Stimulated activated CD4-positive, alpha-beta T cell treated with anti-CD3 and anti-CD28 coated beads, Interleukin-2, amount 100 ng/mL, for 48 hours (primary cell): Measurements from ENCODE around the gene STRIP1.
"Not testable (repeated sequence)": the region's sequence is repeated elsewhere in the genome, so short reads cannot be mapped to it uniquely, and the experiment has no call there.

ENCODE experiments used
- DNase-seq, 2 donors: peaks; one replicate each; pipeline ENCODE4 v3.0.0-alpha.2; 2020

STRIP1 gene

DNA sequence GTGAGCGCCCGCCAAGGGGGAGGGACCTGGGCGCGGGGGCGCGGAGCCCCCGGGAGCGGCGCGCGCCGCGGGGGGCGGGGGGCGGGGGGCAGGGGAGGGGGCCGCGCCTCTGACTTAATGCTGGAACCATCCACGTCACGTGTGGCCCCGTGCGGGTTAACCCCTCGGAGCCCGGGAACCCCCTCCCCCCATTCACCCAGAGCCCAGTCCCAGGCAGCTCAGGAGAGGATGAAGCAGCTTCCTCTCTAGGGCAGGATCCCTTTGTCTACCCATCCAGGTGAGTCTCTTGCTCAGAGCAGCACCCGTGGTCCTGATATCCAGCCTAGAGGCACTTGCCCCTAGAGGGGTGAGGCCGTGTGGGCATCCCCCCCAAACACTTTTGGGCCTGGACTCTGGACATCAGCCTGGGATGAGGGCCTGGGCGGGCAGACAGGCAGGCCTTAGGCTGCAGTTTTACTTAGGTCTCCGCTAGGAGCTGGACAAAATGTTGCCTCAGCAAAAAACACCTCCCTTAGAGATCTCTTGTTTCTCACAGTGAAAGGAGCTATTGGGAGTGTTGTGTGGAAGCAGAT lies 36.3 kb downstream of the STRIP1 start, which contains the start of gene ALX3:
Gene ALX3 (minus strand): TSS at position 2 of the 572 bp plus-strand sequence. CDS start 60 bp downstream, outside the sequence.
- no peak for DNase-seq

- DNase-seq: no peak
Observed at GRCh38 chr1:110074166-110074565, 39.7 kb downstream of the STRIP1 start.

DNA sequence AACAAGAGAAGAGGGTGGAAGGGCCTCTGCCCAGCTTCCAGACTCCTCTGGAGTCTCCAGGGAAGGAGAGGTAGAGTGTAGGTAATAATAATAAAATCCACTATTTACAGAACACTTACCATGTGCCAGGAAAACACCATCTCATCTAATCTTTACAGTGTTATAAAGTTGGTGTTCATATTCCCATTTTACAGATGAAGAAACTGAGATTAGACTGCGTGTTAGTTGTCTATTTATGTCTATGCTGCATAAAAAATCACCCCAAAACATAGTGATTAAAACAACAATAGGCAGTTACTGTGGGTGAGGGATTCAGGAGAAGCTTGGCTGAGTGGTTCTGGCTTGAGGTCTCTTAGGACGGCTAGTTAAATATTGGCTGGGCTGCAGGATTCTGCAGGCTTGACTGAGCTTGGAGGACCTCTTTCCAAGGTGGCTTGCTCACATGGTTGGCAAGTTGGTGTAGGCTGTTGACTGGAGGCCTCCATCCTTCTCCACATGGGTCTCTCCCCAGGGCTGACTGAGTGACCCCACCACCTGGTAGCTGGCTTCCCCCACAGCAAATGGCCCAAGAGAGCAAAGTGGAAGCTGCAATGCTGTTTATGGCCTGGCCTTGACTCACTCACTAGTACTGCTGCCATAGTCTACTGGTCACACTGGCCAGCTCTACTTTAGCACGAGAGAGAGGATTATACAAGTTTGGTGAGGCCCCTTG lies 42.5 kb downstream of the STRIP1 start:
- no peak for DNase-seq

DNA sequence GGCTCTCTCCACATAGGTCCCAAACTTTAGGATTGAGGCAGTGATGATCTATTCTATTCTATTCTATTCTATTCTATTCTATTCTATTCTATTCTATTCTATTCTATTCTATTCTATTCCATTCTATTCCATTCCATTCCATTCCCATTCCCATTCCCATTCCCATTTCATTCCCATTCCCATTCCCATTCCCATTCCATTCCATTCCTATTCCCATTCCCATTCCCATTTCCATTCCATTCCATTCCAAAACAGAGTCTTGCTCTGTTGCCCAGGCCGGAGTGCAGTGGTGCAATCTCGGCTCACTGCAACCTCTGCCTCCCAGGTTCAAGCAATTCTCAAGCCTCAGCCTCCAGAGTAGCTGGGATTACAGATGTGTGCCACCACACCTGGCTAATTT lies 45.6 kb downstream of the STRIP1 start:
- not testable (repeated sequence) for DNase-seq

DNA sequence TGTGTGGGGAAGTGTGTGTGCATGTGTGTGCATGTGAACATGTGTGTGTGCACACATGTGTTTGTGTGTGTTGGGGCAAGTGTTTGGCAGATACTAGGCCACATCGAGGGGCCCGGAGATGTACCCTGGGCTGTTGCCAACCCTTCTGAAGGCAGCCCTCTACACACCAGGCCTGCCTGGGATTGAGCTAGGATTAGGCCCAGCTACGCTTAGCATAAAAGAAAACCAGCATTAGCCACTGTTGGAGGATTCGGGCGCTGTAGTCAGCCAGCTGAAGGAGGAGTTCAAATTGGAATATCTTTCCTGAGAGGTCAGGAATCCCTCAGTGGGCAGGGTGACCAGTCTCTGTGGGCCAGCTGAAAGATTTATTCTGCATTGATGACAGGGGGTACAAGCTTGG lies 46.6 kb downstream of the STRIP1 start:
- DNase-seq: no peak

GRCh38 chr1:110082477-110082876 lies 48.1 kb downstream of the STRIP1 start:
- DNase-seq: no peak

DNA sequence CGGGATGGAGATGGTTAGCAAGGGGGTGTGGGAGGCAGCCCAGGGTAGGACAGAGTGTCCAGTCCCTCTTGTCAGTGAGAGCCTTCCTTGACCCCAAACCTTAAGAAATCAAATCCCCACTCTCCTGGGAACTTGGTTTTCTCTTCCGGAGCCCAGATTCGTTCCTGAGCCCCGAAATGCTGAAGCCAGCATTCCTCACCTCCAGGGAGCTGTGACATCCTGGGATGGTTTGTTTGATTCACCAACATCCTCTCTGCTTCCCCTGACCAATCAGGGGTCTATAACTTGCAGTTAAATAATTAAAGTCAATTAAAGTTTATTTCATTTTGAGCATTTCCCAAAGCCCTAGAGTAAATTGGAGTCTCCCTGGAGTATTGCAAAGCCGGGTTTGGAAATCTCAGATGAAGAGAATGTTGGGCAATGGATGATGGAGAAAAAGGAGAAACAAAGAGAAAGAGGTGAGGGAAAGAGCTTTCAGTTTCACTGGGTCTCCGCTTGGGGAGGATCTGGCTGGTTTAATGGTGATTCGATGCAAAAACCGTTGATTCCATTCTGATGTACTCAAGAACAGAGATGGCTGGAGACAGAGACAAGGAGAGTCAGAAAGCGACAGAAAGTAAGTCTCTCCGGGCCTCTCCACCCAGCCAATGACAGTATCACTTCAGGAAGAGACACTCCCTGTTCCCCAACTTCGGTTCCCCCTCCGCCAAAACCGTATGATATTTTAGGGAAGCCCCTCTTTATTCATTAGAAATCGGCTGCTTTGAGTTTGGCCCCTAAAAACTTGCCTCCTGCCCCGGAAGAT lies 48.8 kb downstream of the STRIP1 start:
- no peak for DNase-seq

GRCh38 chr1:110083866-110084226 lies 49.4 kb downstream of the STRIP1 start:
- DNase-seq: no peak

DNA sequence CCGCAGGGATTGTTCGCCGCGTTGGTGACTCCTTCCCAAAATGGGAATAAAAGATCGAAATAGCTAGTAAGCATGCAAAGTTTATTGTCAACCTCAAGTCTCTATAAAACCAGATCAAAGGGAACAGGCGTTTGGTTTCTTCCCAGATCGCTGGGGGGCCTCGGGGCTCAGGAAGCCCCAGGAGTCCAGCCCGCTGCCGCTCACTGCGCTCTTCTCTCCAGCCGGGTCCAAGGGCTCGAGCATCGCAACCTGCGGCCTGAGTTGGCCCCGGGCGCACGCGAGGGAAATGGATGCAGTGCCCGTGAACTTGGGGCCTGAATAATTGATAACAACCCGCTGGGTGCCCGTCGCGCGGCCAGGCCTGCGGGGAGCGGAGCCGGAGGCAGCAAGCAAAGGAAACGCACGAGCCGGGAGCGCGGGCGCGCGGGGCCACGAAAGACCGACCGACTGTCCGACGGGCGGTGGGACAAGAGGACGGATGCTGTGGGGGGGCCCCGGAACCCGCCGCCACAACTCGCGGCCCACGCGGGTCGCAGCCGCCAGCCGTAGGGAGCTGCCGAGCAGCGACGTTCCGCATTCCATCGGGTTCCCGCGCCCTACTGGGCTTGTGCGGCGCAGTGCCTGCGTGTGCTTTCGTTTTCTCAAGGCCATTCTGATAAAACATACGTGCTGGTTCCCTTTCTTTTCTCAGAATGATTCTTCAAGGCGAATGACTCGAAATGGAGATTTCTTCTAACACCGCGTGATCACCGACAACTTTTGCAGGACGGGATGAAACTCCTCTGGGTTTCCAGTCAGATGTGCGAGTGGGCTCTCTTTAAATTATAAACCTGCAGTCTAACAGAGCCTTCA lies 50.0 kb downstream of the STRIP1 start:
- DNase-seq: peak in 1 of 2 donors; percentile 27

- DNase-seq: no peak
Observed at GRCh38 chr1:110085671-110086070, 51.2 kb downstream of the STRIP1 start.

DNA sequence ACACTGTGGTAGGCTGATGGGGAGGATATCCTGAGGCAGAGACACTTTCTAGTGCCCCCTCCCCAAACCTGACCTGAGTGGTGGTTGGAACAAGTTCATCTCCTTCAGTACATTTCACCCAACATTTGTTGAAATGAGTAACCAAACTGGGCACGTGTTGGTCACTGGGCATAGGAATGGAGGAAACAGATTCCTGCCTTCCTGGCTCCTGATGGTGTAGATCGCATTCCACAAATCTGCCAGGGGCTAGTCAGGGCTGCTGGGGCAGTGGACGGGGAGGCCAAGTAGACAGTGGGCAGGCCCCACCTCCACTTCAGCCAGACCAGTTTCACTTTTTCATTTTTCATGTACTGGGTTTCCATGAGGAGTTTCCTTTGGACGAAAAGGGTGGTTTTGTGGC lies 52.5 kb downstream of the STRIP1 start:
- no peak for DNase-seq

- DNase-seq: peak; percentile 46 to 54
Observed at GRCh38 chr1:110087812-110088738, 53.7 kb downstream of the STRIP1 start.

GRCh38 chr1:110088739-110089316 lies 54.4 kb downstream of the STRIP1 start:
- DNase-seq: no peak

GRCh38 chr1:110089561-110090275 lies 55.3 kb downstream of the STRIP1 start:
- no peak for DNase-seq

- no peak for DNase-seq
Observed at GRCh38 chr1:110091381-110091780, 57.0 kb downstream of the STRIP1 start.

- no peak for DNase-seq
Observed at GRCh38 chr1:110091791-110092190, 57.4 kb downstream of the STRIP1 start.

GRCh38 chr1:110092991-110093390 lies 58.6 kb downstream of the STRIP1 start:
- no peak for DNase-seq

DNA sequence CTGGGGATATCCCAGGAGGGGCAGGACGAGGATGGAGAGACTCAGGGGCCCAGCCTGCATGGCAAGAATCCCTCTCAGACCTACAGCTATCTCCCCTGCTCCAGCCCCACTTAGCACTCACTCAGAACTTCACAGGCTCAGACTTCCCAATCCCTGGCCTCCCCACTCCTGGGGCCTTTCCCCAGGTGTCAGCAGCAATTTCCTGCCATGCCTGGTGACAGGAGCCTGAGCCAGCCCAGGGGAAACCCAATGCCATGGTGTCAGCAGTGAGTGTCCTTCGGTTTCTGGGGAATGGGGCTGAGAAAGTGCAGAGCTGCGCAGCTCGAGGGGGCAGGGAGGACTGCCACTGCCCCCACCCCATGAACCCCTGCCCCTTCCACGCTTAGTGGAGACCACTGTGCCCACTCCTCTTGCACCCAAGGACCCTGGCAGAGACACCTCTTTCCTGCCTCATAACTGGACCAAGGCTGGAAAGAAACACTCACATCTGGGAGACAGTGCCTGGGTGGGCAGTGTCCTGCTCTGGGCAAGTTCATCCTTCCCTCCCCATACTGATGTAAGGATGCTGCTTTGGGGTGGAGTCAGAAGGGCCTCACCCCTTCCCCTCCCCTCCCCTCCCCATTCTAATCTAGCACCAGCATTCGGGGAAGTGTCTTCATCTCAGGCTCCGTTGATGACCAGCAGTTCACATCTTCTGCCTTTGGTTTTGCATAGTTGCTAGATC lies 60.7 kb downstream of the STRIP1 start:
- no peak for DNase-seq

DNA sequence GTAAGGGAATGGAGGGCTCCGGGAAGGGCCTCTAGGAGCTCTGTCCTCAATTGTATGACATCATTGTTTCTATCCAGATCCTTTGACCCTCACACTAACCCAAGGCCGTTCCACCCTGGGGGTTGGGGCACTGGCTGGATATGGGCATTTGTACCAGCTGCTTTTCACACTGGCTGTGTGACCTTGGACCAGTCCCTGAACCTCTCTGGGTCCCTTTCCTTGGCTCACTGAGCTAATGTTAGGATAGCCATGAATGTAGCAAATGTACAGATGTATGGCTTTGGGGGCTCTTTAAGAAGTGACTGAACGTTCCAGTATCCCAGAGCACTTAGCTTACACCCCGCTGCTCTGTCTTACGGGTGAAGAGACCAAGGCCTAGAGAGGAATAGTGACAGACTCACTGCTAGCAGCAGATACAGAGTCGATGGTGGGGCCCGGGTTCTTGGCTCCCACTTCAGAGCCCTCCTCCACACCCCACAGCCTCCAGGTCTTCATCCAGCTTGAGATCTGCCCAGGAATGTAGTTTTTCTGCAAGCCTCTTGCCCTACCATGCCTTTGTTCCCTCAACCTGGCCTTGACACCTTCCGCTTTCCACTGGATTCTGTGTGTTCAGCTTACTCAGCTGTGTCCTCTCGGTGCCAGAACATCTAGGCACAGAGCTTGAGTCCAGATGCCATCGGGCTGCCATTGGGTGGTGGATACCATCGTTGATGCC lies 63.2 kb downstream of the STRIP1 start:
- no peak for DNase-seq
